ACHN (cell line): ENCODE measurements around the gene ELOVL4.

Source experiments
- DNase-seq: peaks from one replicate; pipeline ENCODE4 v3.0.0-alpha.2; 2015
- in situ Hi-C: cut with HindIII; loops from 2 replicates; pipeline ENCODE4 v1.10.0; 2017; ENCODE audit warnings: low sequenced_read_pairs, low pct_ligation_motif_present, low pct_unique_long_range_greater_than_20kb

ELOVL4 gene

DNA sequence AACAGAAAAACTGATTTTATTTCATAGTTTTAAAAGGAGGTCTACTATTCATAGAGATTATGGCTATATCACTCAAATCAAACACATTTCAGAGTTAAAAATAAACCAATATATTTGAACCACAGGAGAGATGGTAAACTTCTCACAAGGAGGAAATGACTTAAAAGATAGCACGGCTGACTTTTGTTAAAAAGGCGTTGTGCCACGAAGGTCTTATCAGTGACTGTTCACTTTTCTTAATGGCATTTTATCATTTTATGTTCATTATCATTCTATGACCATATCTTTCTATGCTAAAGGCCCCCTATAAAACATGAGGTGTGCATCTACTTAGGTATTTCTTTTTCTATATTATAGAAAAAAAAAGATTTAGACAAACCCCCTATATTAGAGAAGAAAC is 19.6 kb downstream of the ELOVL4 start:
- in situ Hi-C loops, result no loop called here
- no peak for DNase-seq

DNA sequence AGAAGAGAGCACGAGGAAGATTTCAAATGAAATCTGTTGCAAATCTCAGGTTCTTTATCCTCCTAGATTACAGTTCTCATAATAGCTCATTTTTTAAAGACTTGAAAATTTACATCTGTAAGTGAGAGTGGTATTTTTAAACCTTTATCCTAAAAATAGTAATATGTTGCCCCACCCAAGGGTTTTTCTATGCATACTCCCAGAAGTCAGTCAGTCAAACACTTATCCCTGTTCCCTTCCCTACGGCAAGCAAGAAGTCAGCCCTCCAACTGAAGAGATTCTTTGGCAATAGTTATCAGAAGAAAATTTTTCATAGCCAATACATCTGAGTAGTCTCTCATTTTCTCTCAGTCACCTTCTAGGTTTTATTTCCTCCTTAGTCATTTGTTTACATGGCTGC is 24.1 kb downstream of the ELOVL4 start:
- DNase-seq, result no peak
- in situ Hi-C loops, result no loop called here

DNA sequence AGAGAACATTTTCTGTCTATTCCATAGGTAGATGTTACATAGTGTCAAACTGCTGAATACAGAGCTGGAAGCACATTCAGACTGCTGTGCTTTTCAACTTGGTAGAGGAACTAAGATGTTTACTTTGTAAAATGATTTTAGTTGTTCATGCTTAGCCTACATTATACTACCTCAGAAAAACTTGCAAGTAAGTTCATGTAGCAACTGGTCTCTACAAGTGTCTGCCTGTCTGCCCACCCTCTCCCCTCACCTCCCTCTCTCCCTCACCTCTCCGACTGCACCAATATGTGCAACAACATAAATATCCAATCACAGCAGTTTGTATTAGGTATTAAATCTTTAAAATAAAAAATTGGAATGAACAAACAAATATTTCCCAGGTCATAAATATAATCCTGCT is 25.3 kb downstream of the ELOVL4 start:
- no peak for DNase-seq
- in situ Hi-C loops, result no loop called here

DNA sequence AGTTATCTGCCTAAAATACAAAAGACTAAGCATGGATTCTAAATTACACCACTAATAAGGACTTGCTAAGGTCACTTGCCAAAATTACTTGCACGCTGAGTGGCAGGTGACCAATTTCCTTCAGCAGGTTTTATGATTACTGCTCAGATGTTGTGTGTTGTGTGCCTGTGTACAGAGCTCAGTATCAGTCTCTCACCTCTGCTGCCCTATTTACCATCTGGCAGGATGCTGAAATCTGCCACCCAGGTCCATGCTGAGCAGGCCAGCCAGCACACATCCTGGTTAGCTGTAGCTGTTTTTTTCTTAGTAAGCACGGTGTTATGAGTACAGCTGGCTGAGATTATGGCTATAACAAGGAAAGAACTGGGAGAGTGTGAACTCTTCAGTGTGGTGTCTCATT is 34.0 kb downstream of the ELOVL4 start:
- in situ Hi-C loops, result no loop called here
- no peak for DNase-seq

DNA sequence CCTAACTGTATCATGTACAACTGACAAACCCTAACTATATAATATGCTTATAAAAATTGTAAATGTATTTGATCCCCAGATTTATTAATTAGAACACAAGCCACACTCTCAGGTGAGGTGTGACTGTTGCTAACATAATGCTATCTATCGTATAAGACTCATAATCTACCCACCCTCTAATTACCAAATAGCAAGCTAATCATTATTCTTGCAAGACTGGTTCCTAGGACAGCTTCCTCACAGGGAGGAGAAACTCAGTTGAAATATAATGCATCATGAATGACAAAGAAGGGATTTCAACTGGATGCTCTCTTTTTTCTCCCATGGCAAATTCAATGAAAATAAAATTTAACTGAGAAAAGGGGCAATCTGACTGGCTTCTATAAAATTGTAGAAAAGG is 35.4 kb downstream of the ELOVL4 start:
- no peak for DNase-seq
- in situ Hi-C loops, result no loop called here

DNA sequence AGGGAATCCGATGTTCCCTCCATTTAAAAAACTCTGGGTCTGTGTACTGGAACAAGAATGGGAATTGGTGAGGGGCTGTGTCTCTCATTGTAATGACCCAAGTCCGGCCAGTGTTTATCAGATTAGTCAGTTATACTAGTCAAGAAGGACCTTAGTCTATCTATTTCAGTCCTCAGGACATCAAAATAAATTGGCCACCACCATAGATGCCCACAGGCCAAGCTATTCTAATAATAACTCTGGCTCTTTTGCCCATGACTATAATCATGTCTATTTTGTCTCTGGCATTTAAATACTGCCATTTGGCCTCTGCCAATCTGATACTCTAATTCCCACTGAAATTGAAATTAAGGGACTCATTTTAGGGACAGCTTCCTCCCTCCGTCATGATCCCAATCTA is 37.8 kb downstream of the ELOVL4 start:
- DNase-seq, result no peak
- in situ Hi-C loops, result no loop called here

DNA sequence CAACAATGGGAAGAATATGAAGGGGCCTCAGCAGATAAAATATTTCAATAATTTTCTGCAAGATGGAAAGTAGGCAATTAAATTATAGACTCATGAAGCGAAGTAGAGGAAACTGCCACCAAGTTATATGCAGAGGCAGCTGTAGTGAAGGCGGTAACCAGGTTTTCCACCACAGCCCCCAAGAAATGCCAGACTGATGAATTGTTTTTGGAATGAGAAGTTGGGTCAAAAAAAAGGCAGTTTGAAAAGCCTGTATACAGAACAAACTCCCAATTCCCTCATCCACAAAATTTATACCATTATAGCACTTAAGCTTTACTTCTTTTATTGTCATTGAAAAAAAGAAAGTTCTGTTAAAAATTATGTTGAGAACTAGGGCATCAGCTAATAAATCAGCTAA is 45.3 kb downstream of the ELOVL4 start:
- no peak for DNase-seq

DNA sequence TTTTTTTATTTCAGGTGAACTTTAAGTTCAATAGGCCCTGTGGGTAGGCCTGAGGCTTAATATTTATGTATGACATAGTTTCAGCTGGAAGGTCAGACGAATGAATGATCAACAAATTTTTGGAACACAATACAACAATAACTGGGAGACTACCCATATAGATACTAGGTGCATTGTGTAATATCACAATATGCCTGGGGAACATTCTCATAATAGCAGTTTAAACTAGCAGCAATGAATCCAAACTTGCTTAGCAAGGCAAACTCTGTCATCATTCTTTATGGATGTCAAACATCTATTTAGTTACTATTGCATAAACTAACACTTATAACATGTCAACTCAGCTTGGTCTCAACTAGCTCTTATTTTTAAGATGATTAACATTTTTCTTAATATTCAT is 49.3 kb downstream of the ELOVL4 start:
- DNase-seq, result no peak
- in situ Hi-C loops, result no loop called here

More for the DNA sequence above, 45.3 kb downstream of the ELOVL4 start:
- in situ Hi-C loops, result no loop called here

DNA sequence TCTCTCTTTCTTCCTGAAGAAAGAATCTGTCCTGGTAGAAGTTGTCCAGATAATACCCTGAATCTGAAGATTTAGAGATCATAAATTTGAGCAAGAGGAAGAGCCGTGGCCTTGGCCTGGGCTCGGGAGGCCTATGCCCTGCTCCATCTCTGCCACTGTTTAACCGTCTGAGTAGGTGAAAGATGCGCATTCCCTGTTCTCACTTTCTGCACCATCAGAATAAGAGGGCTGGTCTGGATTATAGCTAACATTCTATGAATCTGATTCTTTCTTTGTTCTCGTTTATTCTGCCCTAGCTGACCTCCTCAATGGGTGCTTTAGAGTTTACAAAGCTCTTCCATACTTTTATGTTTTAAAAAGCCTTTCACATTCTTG is 51.3 kb downstream of the ELOVL4 start:
- DNase-seq, result no peak
- in situ Hi-C loops, result no loop called here

DNA sequence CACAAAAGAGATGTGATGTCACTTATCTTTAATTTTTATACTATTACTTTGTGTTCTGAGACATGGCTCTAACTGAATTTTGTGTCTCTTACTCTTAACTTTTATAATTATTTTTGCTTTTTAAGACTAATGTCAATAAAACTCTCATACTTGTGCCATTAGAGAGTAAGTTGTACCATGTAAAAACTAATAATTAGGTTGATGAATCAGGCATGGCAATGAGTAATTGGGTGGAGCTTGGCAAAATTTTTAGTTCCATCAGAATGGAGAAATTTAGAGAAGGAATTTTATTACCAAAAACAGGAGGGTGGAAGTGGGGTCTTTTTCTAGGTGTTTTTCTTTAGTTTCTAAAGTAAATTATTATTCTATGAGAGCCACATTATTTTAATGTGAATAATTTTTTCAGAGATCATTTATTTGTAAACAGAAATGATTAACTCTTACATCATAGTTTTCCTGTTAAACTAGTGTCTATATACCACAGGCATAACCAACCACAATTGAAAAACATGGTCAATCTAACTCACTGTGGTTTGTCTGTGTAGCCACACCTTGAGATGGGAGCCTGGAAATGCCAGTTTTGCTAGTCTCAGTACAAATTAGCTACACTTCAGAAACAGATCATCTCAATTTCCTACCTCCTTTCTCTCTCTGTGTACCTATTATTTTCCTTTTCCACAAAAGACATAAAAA is 51.8 kb downstream of the ELOVL4 start:
- in situ Hi-C loops, result no loop called here
- DNase-seq, result no peak

DNA sequence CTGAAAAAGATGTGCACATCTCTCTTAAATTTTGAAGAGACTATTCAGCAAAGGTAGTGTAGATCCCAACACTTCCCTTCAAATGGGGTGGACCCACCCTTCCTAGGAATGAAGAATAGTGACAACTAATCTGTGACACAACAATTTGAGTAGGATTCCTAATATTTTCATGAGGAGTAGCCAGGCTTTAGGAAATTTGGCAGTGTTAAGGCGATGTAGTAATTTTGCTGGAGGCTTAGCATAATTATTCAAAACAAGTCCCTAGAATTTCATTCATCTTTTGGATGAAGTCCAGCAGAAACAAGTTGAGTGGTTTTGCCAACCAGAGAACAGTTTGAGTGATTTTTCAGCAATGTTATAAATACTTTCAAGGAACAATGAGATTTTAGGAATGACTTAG is 52.4 kb downstream of the ELOVL4 start:
- no peak for DNase-seq
- in situ Hi-C loops, result no loop called here

DNA sequence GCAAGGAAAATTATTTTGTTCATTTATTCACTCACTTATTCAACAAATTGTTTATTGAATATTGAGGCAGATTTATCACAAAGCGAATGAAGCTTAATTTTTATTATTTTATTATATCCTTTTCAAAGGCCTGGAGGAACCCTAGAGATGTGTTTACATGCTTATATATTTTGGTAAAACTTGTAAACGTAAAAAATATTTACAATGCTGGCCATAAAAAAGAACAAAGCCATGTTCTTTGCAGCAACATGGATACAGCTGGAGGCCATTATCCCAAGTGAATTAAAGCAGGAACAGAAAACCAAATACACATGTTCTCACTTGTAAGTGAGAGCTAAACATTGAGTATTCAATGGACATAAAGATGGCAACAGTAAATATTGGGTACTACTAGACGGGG is 58.8 kb downstream of the ELOVL4 start:
- DNase-seq, result no peak
- in situ Hi-C loops, result no loop called here

DNA sequence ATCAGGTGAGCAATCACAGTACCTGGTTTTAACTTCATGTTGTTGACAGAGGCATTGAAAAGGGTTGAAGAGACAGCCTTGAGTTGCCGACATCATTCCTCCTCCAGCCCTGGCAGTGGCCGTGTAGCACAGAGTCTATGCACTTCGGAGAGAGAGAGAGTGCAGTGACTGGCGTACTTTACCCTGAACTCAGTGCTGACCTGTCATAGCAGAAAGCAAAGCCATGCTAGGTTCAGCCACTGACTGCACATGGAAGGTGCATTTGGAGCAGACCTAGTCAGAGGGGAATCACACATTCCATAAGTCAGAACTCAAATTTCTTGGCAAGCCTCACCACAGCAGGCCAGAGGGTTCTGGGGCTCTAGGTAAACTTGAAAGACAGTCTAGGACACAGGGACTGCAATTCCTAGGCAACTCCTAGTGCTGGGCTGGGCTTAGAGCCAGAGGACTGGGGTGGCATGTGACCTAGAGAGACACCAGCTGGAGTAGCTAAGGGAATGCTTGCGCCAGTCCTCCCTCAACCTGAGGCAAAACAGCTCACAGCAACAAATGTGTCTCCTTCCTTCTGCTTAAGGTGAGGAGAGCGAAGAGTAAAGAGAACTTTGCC is 69.1 kb downstream of the ELOVL4 start:
- in situ Hi-C loops, result no loop called here

DNA sequence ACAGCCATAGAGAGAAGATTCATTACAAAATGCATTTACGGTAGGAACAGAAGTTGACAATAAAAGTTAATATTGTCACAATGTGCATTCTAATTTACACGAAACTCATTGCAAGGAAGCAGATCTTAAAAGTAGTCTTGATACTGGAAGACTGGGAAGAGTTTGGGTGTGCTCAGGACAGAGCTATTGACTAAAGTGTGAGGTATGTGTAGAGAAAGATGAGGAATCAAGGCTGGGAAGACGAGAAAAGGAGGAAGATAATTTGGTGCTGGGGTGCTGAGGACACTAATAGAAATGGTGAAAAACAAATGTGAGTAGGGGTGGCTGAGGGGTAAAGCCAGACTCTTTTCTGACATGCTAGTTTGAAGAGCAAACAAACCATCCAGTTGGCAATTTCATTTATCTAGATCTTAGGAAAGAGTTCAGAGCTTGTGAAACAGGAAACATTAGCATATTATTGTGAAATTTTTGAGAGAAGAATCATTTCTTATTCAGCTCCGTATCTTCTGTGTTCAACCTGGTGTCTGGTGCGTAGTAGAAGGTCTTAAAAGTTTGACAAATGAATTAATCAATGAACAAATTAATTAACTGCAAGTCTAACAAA is 72.7 kb downstream of the ELOVL4 start:
- no peak for DNase-seq
- in situ Hi-C loops, result no loop called here

More for the DNA sequence above, 69.1 kb downstream of the ELOVL4 start:
- no peak for DNase-seq

DNA sequence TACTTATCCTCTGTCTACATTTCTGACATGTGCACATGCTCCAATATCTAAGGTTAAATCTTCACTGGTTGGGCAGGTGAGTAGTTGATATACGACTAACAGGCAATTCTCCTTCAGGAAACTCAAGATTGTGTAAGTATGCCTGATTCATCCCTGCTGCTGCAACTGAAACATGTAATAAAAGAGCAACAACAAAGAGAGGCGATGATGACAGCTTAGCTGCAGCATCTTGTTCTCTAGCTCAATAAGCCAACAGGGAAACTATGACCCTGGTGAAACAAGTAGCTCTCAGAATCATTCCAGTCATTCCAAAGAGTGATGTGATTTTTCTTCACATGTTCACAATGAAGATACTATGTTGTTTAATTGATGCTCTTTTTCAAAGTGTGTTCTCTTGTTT is 74.4 kb downstream of the ELOVL4 start:
- no peak for DNase-seq
- in situ Hi-C loops, result no loop called here

DNA sequence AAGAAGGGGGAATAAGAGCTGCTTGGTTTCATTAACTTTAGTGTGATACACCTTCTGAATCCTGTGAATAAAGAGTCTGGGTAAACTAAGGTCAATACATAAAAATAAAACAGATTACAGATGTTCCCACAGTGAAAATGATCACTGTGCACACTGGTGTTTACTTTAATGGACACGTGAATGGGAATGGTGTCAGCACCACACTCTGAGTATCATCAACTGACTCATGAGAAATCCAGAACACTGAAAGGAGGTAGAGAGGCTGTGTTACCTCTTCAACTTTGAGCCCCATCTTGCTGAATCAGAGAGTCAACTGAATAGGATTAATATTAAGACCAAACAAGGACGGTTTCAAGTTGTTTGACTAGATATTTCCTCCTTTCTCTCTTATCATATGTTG is 75.0 kb downstream of the ELOVL4 start:
- no peak for DNase-seq
- in situ Hi-C loops, result no loop called here

DNA sequence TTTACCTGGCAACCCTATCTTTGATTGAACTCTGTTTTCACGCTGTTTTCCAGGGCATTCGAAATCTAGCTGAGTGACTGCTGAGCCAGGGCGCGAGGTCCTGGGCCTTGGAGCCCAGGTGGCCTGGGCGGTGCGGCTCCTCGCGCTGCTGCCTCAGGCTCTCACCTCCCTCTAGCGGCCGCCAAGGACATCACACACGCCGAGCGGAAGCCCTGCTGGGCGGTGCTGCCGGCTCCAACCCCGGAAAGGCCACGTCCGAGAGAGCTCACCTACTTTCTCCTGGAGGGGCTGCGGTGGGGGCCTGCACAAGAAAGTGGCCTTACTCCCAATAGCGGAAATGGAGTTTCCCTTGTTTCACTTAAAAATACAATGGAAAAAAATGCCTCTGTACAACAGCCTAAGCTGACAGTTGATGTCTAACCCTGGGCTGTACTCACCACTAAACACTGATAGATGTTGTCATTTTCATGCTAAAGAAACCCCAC is 77.7 kb downstream of the ELOVL4 start:
- peak; percentile 73 for DNase-seq
- in situ Hi-C loops, result no loop called here

DNA sequence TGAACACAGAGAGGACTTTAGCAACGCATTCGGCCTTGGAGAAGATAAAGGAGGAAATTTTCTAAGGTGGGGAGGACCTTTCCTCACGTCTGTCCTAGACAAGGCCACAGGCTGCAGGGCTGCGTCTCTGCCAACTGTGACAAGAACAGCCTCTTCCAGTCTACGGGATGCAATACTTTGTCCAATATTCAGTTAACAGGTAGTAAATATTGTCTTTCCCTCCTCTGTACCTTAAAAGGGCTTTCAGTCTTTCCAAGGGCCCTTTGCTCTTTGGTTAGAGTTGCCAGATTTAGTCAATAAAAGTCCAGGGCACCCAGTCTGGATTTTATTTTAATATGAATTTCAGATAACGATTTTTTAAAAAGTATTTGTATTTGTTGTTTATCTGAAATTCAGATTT is 78.2 kb downstream of the ELOVL4 start:
- in situ Hi-C loops, result no loop called here
- no peak for DNase-seq

DNA sequence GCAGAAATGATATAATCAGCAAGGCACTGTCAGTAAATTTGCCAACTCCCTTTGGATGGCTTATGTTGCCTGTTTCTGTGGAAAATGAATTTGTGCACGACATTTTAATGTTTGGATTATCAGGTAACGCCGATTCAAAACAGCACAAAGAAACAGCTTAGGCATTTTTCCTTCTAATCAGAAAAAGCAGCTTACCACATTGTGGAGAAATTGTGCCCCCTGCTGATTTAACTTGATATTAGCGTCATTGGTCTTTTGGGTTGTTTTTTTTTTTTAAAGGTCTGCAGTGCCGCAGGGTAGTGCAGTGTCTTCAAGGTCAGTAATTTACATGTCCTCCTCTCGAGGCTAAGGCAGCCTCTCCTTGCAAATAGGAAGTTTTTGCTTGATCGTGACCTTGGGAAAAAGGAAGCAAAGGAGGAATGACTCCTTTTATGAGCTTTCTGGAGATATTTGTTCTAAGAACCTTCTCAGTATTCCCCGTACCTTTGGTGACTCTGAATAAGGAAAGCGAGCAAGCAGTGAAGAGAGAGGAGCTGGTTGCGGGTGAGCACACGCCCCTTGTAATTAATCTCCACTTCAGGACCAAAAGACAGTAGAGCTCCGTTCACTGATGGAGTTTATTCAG is 79.1 kb downstream of the ELOVL4 start:
- in situ Hi-C loops, result no loop called here
- DNase-seq, result peak; percentile 74
